Measurements from ENCODE around the gene ARSI.

ARSI gene

DNA sequence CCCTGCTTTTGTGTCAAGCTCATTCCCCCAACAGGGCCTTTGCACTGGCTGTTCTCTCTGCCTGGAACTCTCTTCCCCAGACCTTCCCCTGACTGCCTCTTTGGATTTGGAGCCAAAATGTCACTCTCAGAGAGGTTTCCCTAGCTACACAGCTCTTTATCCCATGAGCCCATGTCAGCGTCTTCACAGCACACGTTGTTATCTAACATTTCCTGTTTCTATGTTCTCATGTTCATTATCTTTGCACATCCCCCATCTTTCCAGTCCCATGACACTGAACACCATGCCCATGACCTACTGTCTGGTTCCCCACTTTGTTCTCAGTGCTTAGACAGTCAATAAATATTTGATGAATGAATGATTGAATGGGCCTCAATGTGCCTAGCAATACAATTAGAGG is 26.3 kb upstream of the ARSI start:
- DNase-seq (ENCODE audit: low read depth in 2 of 2) = peak in 1 of 2 donors; percentile 29

DNA sequence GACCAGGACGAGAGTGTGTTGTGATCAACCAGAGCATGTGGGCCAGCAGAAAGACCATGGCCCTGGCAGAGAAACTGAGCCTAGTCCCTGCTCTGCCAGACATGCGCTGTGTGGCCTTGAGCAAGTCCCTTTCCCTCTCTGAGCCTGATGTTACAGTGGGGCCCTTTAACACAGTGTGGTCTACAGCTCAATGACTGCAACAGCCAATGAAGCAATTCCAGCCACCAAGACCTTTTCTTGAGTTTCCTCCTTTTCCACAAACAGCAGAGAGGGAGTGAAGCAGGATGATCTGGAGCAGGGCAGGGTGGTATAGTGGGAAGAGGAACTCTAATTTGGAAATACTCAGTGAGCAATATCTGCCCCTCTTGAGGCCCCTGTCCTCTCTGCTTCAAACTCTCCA is 25.8 kb upstream of the ARSI start:
- no peak for DNase-seq (ENCODE audit: low read depth in 2 of 2)
- TF ChIP-seq, protein P1, sequence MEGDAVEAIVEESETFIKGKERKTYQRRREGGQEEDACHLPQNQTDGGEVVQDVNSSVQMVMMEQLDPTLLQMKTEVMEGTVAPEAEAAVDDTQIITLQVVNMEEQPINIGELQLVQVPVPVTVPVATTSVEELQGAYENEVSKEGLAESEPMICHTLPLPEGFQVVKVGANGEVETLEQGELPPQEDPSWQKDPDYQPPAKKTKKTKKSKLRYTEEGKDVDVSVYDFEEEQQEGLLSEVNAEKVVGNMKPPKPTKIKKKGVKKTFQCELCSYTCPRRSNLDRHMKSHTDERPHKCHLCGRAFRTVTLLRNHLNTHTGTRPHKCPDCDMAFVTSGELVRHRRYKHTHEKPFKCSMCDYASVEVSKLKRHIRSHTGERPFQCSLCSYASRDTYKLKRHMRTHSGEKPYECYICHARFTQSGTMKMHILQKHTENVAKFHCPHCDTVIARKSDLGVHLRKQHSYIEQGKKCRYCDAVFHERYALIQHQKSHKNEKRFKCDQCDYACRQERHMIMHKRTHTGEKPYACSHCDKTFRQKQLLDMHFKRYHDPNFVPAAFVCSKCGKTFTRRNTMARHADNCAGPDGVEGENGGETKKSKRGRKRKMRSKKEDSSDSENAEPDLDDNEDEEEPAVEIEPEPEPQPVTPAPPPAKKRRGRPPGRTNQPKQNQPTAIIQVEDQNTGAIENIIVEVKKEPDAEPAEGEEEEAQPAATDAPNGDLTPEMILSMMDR (IDR thresholded peaks at IDR 0.05; ENCODE audit: low read depth, low read length) = no peak
- no peak overlapping the region for H3K4me3 ChIP-seq (replicated peaks in 1 of 2; ENCODE audit: low read depth in 2 of 2, low read length in 2 of 2)

More for the DNA sequence above, 26.3 kb upstream of the ARSI start:
- TF ChIP-seq, protein P1 (IDR thresholded peaks at IDR 0.05; ENCODE audit: low read depth, low read length) = no peak
- no peak overlapping the region for H3K4me3 ChIP-seq (replicated peaks in 1 of 2; ENCODE audit: low read depth in 2 of 2, low read length in 2 of 2)

DNA sequence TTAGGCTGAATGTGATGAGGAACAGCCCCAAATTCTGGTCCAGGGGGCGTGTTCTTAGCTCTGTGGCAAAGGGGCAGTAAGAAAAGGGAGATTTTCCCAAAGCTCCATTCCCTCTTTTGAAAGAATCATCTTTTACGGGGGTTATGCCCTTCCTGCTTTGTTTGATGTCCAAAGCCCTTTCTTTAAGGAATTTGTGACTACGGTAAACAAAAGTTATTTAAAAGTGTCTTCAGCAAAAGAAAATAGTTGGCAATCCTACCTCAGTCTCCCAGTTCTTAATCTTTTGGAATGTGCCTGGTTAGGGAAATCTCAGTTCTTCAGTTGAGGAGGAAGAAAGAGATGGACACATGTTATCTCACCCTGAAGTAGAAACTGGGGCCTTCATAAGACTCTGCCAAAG is 24.4 kb upstream of the ARSI start:
- TF ChIP-seq, protein P1 (IDR thresholded peaks at IDR 0.05; ENCODE audit: low read depth, low read length) = no peak
- H3K4me3 ChIP-seq (replicated peaks in 1 of 2; ENCODE audit: low read depth in 2 of 2, low read length in 2 of 2) = no peak overlapping the region
- DNase-seq (ENCODE audit: low read depth in 2 of 2) = no peak

DNA sequence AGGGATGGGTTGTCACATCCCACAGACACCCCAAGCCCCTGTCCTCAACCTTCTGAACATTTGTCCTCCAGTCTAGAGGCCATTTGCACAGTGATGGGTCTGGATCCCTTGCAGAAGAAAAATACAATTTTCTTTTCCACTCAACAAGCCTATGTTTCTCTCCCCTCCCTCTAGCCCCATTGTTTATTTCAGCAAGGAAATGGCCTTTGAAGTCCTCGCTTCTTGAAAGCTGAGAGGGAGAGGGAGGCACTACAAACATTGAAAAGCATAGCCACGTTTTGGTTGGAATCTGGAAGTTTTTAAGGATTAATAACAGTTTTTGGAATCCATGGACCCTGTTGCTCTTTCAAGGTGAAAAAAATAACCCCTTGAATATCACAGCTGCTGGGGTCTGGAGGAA is 24.0 kb upstream of the ARSI start:
- H3K4me3 ChIP-seq (replicated peaks in 1 of 2; ENCODE audit: low read depth in 2 of 2, low read length in 2 of 2) = no peak overlapping the region
- DNase-seq (ENCODE audit: low read depth in 2 of 2) = no peak
- TF ChIP-seq, protein P1 (IDR thresholded peaks at IDR 0.05; ENCODE audit: low read depth, low read length) = no peak

DNA sequence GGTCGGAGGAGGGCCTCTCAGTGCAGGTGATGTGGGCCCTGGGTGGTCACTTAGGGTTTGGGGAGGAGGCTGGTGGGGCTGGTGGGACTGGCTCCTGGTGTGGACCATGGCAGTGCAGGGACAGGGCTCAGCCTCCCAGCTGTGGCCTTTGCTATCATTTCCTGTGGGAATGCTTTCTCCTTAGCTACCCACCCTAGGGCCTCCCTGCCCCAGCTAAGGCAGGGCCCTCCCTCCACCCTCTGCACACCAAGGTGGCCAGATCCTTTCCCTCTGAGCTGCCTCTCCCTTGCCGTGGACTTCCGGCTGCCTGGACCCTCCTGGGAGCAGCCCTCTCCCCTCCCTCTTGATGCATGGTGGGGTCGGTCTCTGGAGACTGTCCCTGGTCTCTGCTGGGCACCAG is 22.7 kb upstream of the ARSI start:
- TF ChIP-seq, protein P1 (IDR thresholded peaks at IDR 0.05; ENCODE audit: low read depth, low read length) = no peak
- no peak overlapping the region for H3K4me3 ChIP-seq (replicated peaks in 1 of 2; ENCODE audit: low read depth in 2 of 2, low read length in 2 of 2)
- DNase-seq (ENCODE audit: low read depth in 2 of 2) = no peak

DNA sequence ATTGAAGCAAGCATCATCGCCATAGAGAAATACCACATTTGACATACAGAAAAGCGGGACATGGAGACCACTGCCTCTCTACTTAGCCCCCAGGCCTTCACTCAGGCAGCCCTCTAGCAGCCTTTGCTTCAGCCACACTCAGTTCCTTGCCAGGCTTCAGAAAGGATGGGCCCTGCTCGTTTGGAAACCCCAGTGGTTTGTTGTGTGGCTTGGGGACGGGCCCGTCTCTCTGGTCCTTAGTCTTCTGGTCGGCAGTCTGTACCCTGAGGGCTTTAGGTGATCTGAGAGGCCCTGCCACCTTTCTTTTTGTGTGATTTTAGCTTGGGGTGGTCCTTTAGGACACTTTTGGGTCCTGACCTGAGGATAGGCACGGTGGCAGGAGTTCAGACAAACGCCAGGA is 21.1 kb upstream of the ARSI start:
- no peak overlapping the region for H3K4me3 ChIP-seq (replicated peaks in 1 of 2; ENCODE audit: low read depth in 2 of 2, low read length in 2 of 2)
- TF ChIP-seq, protein P1 (IDR thresholded peaks at IDR 0.05; ENCODE audit: low read depth, low read length) = no peak
- no peak for DNase-seq (ENCODE audit: low read depth in 2 of 2)

DNA sequence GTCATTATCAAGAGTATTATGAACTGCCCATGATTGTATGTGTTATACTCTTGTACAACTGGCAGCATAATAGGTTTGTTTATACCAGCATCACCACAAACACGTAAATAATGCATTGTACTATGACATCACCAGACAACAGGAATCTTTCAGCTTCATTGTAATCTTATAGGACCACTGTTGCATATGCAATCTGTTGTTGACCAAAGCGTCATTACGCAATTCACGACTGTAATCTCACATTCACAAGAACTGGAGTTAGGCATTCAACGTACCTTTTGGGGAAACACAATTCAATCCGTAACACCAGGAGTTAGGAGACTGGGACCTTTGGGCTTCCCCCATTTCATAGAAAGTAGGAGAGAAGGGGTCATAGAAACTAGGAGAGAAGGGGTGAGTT is 20.4 kb upstream of the ARSI start:
- no peak overlapping the region for H3K4me3 ChIP-seq (replicated peaks in 1 of 2; ENCODE audit: low read depth in 2 of 2, low read length in 2 of 2)
- TF ChIP-seq, protein P1 (IDR thresholded peaks at IDR 0.05; ENCODE audit: low read depth, low read length) = no peak
- peak; percentile 29 to 48 for DNase-seq (ENCODE audit: low read depth in 2 of 2)
